C4-2B (cell line): ENCODE data around the gene CD84.
"Not testable (repeated sequence)": the region's sequence is repeated elsewhere in the genome, so short reads cannot be mapped to it uniquely, and the experiment has no call there.

Experiments
- CTCF ChIP-seq: fragments of 450-650 bp; conservative IDR thresholded peaks from 2 replicates; pipeline ENCODE4 v1.5.1; 2017; ENCODE audit warnings: mild to moderate bottlenecking
- ZFX ChIP-seq: fragments of 450-650 bp; IDR thresholded peaks from 2 replicates; pipeline ENCODE4 v1.6.1; 2017

- TF ChIP-seq CTCF, ZFX: not testable (repeated sequence)
Measured at GRCh38 chr1:160563230-160563629, 16.1 kb downstream of the CD84 start.
